ENCODE data around the gene SUN2. TPM values are rescaled to one million over a fixed set of nuclear protein-coding genes. Genes with fewer than 3 reads are reported as not detected.
A peak's percentile ranks its signal among the peaks of the same experiment; 100 is the strongest.

Gene SUN2
- total and polyA plus RNA-seq, 4 donors: 58.6 to 220 (median 107) TPM

GRCh38 chr22:38709306-38709705 is 46.5 kb downstream of the SUN2 start:
- WGBS, 2 donors: 90 to 91% methylated on average over 3 of the region's 3 CpGs
- H3K27me3 ChIP-seq (ENCODE audit: control insufficient read depth in 3 of 3, insufficient read depth in 3 of 3, low read length in 2 of 3): no peaks in the 10 kb centered on the region
- H3K9me3 ChIP-seq (ENCODE audit: control insufficient read depth in 4 of 4, insufficient read depth in 3 of 4, low read length in 3 of 4): no peaks in the 10 kb centered on the region
- no peak overlapping the region for H3K9ac ChIP-seq (ENCODE audit: insufficient read depth in 1 of 2, low read length in 2 of 2)
- peaks cover 10 to 25% (median 22%) of the 10 kb centered on the region in 5 donors for H3K4me1 ChIP-seq (ENCODE audit: control insufficient read depth in 5 of 5, insufficient read depth in 5 of 5, low read length in 5 of 5)
- peaks cover 0 to 12% (median 2%) of the 10 kb centered on the region in 4 donors for H3K36me3 ChIP-seq (ENCODE audit: control insufficient read depth in 4 of 4, insufficient read depth in 4 of 4, low read length in 4 of 4)
- DNase-seq (no peak), ATAC-seq (ENCODE audit: insufficient read depth, low FRiP score) (no peak)
- no peak overlapping the region for H3K4me3 ChIP-seq
- H3K27ac ChIP-seq (ENCODE audit: low read depth in 1 of 2, low read length in 1 of 2): peak overlapping the region in 1 of 2 donors; percentile 10
- TF ChIP-seq CTCF (IDR thresholded peaks at IDR 0.05; ENCODE audit: control extremely low read depth, extremely low read depth): no peak

GRCh38 chr22:38707984-38708383 is 47.8 kb downstream of the SUN2 start:
- no peak for DNase-seq
- Histone ChIP-seq H3K27ac (ENCODE audit: low read depth in 1 of 2, low read length in 1 of 2) (no peak overlapping the region), H3K36me3 (ENCODE audit: control insufficient read depth in 4 of 4, insufficient read depth in 4 of 4, low read length in 4 of 4) (peaks cover 0 to 12% (median 2%) of the 10 kb centered on the region in 4 donors), H3K27me3 (ENCODE audit: control insufficient read depth in 3 of 3, insufficient read depth in 3 of 3, low read length in 2 of 3) (no peaks in the 10 kb centered on the region), H3K9ac (ENCODE audit: insufficient read depth in 1 of 2, low read length in 2 of 2) (peak overlapping the region in 1 of 2 donors; percentile 60), H3K9me3 (ENCODE audit: control insufficient read depth in 4 of 4, insufficient read depth in 3 of 4, low read length in 3 of 4) (no peaks in the 10 kb centered on the region), H3K4me3 (no peak overlapping the region), H3K4me1 (ENCODE audit: control insufficient read depth in 5 of 5, insufficient read depth in 5 of 5, low read length in 5 of 5) (peaks cover 9 to 23% (median 16%) of the 10 kb centered on the region in 5 donors)
- TF ChIP-seq CTCF (IDR thresholded peaks at IDR 0.05; ENCODE audit: control extremely low read depth, extremely low read depth): no peak
- WGBS, 2 donors: 80 to 84% methylated on average over 3 of the region's 3 CpGs
- no peak for ATAC-seq (ENCODE audit: insufficient read depth, low FRiP score)

- no peak for ATAC-seq (ENCODE audit: insufficient read depth, low FRiP score)
- H3K4me1 ChIP-seq (ENCODE audit: control insufficient read depth in 5 of 5, insufficient read depth in 5 of 5, low read length in 5 of 5): peaks cover 8 to 23% (median 16%) of the 10 kb centered on the region in 5 donors
- H3K36me3 ChIP-seq (ENCODE audit: control insufficient read depth in 4 of 4, insufficient read depth in 4 of 4, low read length in 4 of 4): peaks cover 0 to 7% (median 2%) of the 10 kb centered on the region in 4 donors
- H3K9me3 ChIP-seq (ENCODE audit: control insufficient read depth in 4 of 4, insufficient read depth in 3 of 4, low read length in 3 of 4): no peaks in the 10 kb centered on the region
- no peaks in the 10 kb centered on the region for H3K27me3 ChIP-seq (ENCODE audit: control insufficient read depth in 3 of 3, insufficient read depth in 3 of 3, low read length in 2 of 3)
- peak overlapping the region in 1 of 2 donors; percentile 67 for H3K27ac ChIP-seq (ENCODE audit: low read depth in 1 of 2, low read length in 1 of 2)
- no peak for TF ChIP-seq CTCF (IDR thresholded peaks at IDR 0.05; ENCODE audit: control extremely low read depth, extremely low read depth)
- 16 to 19% methylated on average over 2 of the region's 2 CpGs for WGBS, 2 donors
- peak overlapping the region; percentile 30 for H3K4me3 ChIP-seq
- DNase-seq: no peak
- H3K9ac ChIP-seq (ENCODE audit: insufficient read depth in 1 of 2, low read length in 2 of 2): peak overlapping the region; percentile 50 to 93
These were observed 48.5 kb downstream of the SUN2 start for GRCh38 chr22:38707346-38707745.

- Histone ChIP-seq H3K9me3 (ENCODE audit: control insufficient read depth in 4 of 4, insufficient read depth in 3 of 4, low read length in 3 of 4) (no peaks in the 10 kb centered on the region), H3K4me1 (ENCODE audit: control insufficient read depth in 5 of 5, insufficient read depth in 5 of 5, low read length in 5 of 5) (peaks cover 8 to 23% (median 16%) of the 10 kb centered on the region in 5 donors), H3K27ac (ENCODE audit: low read depth in 1 of 2, low read length in 1 of 2) (peak overlapping the region; percentile 90 to 98), H3K4me3 (peak overlapping the region; percentile 84), H3K27me3 (ENCODE audit: control insufficient read depth in 3 of 3, insufficient read depth in 3 of 3, low read length in 2 of 3) (no peaks in the 10 kb centered on the region), H3K9ac (ENCODE audit: insufficient read depth in 1 of 2, low read length in 2 of 2) (peak overlapping the region; percentile 50 to 93), H3K36me3 (ENCODE audit: control insufficient read depth in 4 of 4, insufficient read depth in 4 of 4, low read length in 4 of 4) (peaks cover 0 to 3% (median 2%) of the 10 kb centered on the region in 4 donors)
- no peak for TF ChIP-seq CTCF (IDR thresholded peaks at IDR 0.05; ENCODE audit: control extremely low read depth, extremely low read depth)
- DNase-seq: peak in 1 of 3 donors; percentile 63
- no peak for ATAC-seq (ENCODE audit: insufficient read depth, low FRiP score)
- 0 to 2% methylated on average over 4 of the region's 4 CpGs for WGBS, 2 donors
These were observed 49.0 kb downstream of the SUN2 start for GRCh38 chr22:38706901-38707195.
